ENCODE results near the gene TBC1D3B. TPM values are rescaled to one million over a fixed set of nuclear protein-coding genes. Genes with fewer than 3 reads are reported as not detected.
"Not testable (repeated sequence)": the region's sequence is repeated elsewhere in the genome, so short reads cannot be mapped to it uniquely, and the experiment has no call there.

TBC1D3B gene
- total RNA-seq, 4 donors from 2014 or later, result 1.7 to 9.2 (median 5.0) TPM

DNA sequence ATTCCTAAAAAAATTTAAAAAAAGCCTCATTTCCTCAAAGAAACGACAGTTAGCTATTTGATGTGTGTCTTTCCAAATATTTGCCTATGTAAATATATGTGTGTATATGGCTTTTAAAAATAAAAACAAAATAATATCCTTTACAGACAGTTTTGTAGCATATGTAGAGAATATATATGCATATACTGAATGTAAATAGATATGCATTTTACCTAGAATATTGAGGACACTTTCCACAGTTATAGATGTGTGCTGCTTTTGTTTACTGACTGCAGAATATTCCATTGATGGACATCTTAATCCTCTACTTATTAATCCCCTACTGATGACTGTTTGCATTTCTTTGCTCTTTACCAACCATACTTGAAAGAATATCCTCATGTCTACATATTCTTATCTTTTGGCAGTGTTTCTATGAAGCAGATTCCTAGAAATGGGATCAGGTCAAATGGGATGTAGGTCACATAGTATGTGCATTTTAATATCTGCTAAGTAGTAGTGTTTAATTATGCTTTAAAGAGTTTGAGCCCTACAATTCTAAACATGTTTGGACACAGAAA is 16.9 kb upstream of the TBC1D3B start:
- no peak for ATAC-seq
- Histone ChIP-seq H3K36me3 (no peaks in the 10 kb centered on the region), H3K27ac (no peak overlapping the region)

DNA sequence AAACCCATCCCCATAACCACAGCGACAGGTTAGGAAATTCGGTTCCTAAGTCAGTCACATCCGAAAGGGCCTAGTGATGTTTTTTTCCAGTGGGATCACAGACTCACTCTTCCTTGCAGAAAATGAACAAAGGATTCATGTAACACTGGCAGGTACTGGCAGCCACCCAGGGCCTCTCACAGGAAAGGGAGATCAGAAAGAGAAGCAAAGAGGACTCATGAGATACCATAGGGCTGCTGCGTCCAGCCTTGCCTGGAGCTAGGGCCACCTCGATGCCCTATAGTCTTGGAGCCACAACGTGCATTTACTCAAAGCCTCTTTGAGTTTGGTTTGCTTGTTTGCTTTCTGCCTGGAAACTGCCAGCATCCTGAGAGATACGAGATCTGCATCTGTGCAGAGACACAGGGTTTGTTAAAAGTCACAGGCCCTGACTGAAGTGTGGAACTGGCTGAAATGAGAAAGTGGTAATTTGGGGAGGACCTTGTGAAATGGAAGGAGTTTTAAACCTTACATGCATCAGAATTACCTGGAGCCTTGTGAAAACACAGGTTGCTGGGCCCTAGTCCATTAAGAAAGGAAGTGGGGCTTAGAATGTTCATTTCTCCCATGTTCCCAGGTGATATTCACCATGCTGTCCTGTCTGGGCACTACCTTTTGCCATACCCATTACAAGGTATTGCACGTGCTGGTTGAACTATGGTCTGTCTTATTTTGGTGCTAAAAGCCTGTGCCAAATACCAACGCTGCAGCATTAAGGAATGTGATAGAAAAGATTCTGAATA is 14.3 kb upstream of the TBC1D3B start:
- not testable (repeated sequence) for H3K4me3 ChIP-seq, ATAC-seq, H3K9me3 ChIP-seq, H3K27ac ChIP-seq, H3K36me3 ChIP-seq, H3K4me1 ChIP-seq, H3K27me3 ChIP-seq
- 68 to 75% methylated on average over 4 to 8 of the region's 9 CpGs for WGBS, 2 donors (ENCODE audit: low coverage in 1 of 2)

More for the DNA sequence above, 16.9 kb upstream of the TBC1D3B start:
- H3K4me1 ChIP-seq, result no peaks in the 10 kb centered on the region
- H3K27me3 ChIP-seq, result peaks cover 28% of the 10 kb centered on the region
- no peaks in the 10 kb centered on the region for H3K9me3 ChIP-seq
- 38 to 71% methylated on average over 1 of the region's 1 CpG for WGBS, 2 donors (ENCODE audit: low coverage in 1 of 2)
- H3K4me3 ChIP-seq, result no peak overlapping the region
- no peak for TF ChIP-seq POLR2A (IDR thresholded peaks at IDR 0.05)
- no peak for TF ChIP-seq EP300 (IDR thresholded peaks at IDR 0.05)
- TF ChIP-seq POLR2AphosphoS5 (IDR thresholded peaks at IDR 0.05), result no peak
- TF ChIP-seq, protein P1, sequence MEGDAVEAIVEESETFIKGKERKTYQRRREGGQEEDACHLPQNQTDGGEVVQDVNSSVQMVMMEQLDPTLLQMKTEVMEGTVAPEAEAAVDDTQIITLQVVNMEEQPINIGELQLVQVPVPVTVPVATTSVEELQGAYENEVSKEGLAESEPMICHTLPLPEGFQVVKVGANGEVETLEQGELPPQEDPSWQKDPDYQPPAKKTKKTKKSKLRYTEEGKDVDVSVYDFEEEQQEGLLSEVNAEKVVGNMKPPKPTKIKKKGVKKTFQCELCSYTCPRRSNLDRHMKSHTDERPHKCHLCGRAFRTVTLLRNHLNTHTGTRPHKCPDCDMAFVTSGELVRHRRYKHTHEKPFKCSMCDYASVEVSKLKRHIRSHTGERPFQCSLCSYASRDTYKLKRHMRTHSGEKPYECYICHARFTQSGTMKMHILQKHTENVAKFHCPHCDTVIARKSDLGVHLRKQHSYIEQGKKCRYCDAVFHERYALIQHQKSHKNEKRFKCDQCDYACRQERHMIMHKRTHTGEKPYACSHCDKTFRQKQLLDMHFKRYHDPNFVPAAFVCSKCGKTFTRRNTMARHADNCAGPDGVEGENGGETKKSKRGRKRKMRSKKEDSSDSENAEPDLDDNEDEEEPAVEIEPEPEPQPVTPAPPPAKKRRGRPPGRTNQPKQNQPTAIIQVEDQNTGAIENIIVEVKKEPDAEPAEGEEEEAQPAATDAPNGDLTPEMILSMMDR (IDR thresholded peaks at IDR 0.05), result no peak

DNA sequence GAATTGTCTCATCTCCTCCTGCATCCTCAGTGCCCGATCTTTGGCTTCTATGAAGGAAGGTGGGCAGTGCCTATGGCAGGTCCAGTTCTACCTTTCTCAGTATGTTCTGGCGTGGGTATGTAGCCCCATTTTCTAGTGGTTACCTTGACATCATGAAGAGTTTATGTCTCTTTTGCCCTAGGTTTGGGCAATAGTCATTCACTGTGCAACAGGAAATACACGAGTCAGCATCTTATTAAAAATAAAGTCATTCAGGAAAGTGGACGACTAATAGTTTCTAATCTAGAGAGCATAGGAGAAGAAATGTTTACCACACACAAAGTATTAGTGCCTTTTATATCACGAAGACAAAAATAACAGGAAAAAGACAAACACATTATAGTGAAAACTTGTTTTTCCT is 13.6 kb upstream of the TBC1D3B start:
- H3K4me3 ChIP-seq, H3K4me1 ChIP-seq, H3K9me3 ChIP-seq, H3K27ac ChIP-seq, H3K36me3 ChIP-seq, ATAC-seq, H3K27me3 ChIP-seq: not testable (repeated sequence)
- 50 to 57% methylated on average over 3 to 4 of the region's 5 CpGs for WGBS, 2 donors (ENCODE audit: low coverage in 1 of 2)

DNA sequence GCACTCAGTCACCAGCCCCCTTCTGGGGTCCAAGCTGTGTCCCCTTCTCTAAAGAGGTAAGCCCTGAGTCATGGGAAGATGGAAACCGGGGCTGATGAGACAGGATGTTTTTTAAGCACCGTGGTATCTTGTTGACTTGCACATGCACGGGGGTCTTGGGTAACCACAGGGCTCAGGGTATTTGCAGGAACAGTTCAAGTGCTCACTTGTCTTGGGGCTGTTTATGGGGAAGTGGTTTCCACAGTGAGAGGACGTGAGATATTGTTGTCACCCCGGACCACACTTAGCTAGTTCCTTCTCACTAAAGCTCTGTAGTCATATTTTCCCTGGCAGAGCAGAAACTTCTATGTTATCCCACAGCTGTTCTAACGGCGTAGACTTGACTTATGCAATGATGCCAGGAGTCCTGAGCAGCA is 12.5 kb upstream of the TBC1D3B start:
- Histone ChIP-seq H3K4me3 (no peak overlapping the region), H3K27me3 (peaks cover 4% of the 10 kb centered on the region), H3K36me3 (no peaks in the 10 kb centered on the region), H3K9me3 (no peaks in the 10 kb centered on the region), H3K27ac (peak overlapping the region in 1 of 4 donors; percentile 14), H3K4me1 (peaks cover 0 to 3% (median 0%) of the 10 kb centered on the region in 3 donors)
- 37% methylated on average over 5 of the region's 7 CpGs; no CpG with 5 or more reads in 1 of the 2 donors for WGBS, 2 donors (ENCODE audit: low coverage in 1 of 2)
- TF ChIP-seq POLR2AphosphoS5 (IDR thresholded peaks at IDR 0.05) (no peak), POLR2A (IDR thresholded peaks at IDR 0.05) (no peak), EP300 (IDR thresholded peaks at IDR 0.05) (no peak)
- TF ChIP-seq, protein P1 (IDR thresholded peaks at IDR 0.05), result no peak
- ATAC-seq, result peak; percentile 56

DNA sequence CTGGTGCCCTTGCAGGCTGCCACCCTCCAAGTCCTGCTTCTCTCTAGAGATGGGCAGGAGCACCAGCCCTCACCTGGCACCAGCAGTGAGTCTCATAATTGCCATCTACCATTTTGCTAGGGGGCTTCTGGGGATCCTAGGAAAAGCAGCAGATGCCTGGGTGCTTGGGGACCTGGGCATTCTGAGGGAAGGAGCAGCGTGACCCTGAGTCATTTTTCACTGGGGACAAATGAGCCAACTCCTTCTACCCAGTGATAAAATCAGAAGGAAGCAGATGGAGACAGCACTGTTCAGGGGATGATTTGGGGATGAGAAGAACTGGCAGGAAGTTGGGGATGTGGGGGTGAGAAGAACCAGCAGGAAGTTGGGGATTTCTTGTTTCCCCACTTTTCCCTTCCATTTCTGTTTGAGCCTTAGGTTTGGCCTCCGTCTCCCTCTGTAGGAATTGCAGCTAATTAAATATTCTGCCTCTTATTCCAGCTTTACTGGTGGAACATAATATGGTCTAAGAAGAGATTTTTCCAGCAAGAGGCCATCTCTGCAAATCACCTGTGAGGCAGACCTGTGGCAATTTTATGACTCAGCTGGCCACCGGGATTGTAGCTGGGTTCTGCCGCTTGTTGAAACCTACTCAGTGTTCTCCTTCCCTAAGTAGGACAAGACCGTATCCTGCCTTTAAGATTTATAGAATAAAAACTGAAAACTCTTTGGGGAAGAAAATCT is 11.7 kb upstream of the TBC1D3B start:
- 63 to 71% methylated on average over 4 of the region's 5 CpGs for WGBS, 2 donors (ENCODE audit: low coverage in 1 of 2)
- not testable (repeated sequence) for H3K4me3 ChIP-seq, H3K9me3 ChIP-seq, H3K36me3 ChIP-seq, ATAC-seq
- Histone ChIP-seq H3K4me1 (peaks cover 0 to 11% (median 7%) of the 10 kb centered on the region in 3 donors), H3K27ac (peak overlapping the region in 1 of 4 donors; percentile 14), H3K27me3 (peaks cover 12% of the 10 kb centered on the region)

DNA sequence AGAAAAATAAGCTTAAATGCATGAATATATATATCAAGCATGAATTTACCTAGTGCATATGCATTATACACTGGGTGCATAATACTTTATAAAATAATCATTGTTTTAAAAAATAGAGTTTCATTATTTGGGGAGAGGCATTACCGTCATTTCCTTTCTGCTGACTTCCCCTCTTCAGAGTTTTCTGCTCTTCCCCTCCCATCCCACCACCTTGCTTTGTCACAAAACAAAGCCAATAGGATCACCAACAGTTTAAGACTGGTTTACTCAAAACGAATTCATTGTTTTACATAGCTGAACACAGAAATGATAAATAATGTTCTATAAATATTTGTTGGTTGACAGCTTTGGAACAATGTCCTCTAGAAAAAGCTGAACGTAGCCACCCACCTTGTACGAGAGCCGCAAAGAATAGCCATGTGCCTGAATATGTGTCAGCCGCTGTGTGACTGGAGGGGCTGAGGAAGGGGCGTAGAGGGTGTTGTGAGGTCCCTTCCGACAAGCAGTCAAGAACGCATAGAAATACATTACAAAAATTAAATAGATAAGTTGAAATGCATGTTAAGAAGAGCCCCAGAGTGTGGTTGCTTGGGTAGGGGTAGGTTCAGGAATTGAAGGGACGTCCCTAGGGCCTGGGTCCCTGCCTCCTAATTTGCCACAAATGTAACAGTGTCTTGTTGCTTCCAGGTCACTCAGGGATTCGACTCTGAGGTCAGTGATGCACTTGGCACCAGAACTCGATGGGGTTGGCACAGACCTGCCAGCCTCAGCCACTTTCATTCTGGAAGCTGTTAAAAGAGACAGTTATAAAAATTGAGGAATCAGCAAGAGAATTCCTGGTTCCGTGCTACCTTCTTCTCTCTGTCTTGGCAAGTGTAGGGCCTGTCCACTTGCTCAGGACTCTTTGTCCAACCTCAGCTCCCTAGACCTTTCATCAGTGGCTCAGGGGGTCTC is 10.7 kb upstream of the TBC1D3B start:
- H3K36me3 ChIP-seq, H3K4me3 ChIP-seq, ATAC-seq, H3K9me3 ChIP-seq: not testable (repeated sequence)
- WGBS, 2 donors (ENCODE audit: low coverage in 1 of 2), result 76 to 82% methylated on average over 10 to 13 of the region's 13 CpGs
- Histone ChIP-seq H3K27me3 (peaks cover 22% of the 10 kb centered on the region), H3K4me1 (peaks cover 0 to 21% (median 7%) of the 10 kb centered on the region in 3 donors), H3K27ac (peak overlapping the region in 1 of 4 donors; percentile 14)

Measured in gastroesophageal sphincter (tissue), 4 donors.